BJ (cell line): Measurements from ENCODE around the gene TMEM235. TPM values are rescaled to one million over a fixed set of nuclear protein-coding genes. Genes with fewer than 3 reads are reported as not detected.

Experiments used
- CTCF ChIA-PET: fragments of 350-600 bp; formaldehyde crosslinking; extraction: SDS; loops from one replicate; lab custom pipeline; 2021; ENCODE audit warnings: antibody characterized with exemption, inconsistent platforms; lab: Yijun Ruan, JAX
- POLR2A ChIA-PET: fragments of 300-600 bp; sonication (Branson Sonifier 250); formaldehyde crosslinking; extraction: SDS; loops from one replicate; lab custom pipeline; 2021; ENCODE audit warnings: antibody characterized with exemption; lab: Charles Lee
- DNase-seq: peaks from one replicate; pipeline ENCODE4 v3.0.0-alpha.2; 2011; ENCODE audit warnings: low read depth
- H3K27me3 ChIP-seq: 2 replicates; pipeline ENCODE4 v1.6.0; 2011; ENCODE audit warnings: low read length; ENCODE audit not compliant: control insufficient read depth, insufficient read depth
- H3K36me3 ChIP-seq: 2 replicates; pipeline ENCODE4 v1.5.1; 2011; ENCODE audit warnings: low read length; ENCODE audit not compliant: control insufficient read depth, insufficient read depth
- H3K4me3 ChIP-seq: 2 replicates; pipeline ENCODE4 v1.5.1; 2011; ENCODE audit warnings: low read depth, mild to moderate bottlenecking, control low read depth, low read length
- polyA plus RNA-seq: library from polyadenylated mRNA; depleted of rRNA; stranded (reverse); fragments of >200 nt; gene quantifications from 2 replicates; pipeline ENCODE4 v1.2.3, GENCODE V29; 2011
- TF ChIP-seq, protein P1 (sequence below): IDR thresholded peaks from 2 replicates; pipeline ENCODE4 v1.5.1; 2011; ENCODE audit warnings: low read depth, mild to moderate bottlenecking, control low read depth, inconsistent platforms, low read length, moderate library complexity; ENCODE audit not compliant: insufficient read depth

Gene TMEM235
- polyA plus RNA-seq, 1 experiment, result not detected

DNA sequence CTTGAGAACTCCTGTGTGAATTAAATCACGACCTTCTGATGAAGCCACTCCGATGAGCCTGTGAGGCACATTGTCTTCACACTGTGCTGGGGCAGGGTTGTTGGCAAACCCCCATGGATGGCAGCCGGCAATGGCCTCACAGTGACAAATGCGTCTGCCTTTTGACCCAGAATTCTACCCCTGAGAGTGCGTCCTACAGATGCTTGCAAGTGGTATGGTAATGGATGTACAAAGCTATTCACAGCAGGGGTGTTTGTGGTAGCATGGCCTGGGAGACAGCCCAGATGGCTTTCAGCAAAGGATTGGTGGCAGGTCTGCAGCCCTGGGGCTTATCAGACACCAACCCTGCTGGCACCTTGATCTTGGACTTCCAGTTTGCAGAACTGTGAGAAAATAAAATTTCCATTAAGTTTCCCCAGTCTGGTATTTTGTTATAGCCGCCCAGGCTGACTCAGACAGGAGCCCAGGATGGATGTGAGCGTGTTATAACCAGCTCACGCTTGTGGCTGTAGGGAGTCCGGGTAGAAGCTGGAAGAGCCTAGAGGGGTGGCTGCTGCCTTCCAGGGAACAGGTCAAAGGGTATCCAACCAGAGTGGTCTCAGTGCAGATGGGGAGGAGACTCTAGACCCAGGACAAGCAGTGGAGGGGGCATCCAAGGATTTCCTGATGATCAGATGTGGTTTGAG lies 34.1 kb upstream of the TMEM235 start:
- TF ChIP-seq, protein P1, sequence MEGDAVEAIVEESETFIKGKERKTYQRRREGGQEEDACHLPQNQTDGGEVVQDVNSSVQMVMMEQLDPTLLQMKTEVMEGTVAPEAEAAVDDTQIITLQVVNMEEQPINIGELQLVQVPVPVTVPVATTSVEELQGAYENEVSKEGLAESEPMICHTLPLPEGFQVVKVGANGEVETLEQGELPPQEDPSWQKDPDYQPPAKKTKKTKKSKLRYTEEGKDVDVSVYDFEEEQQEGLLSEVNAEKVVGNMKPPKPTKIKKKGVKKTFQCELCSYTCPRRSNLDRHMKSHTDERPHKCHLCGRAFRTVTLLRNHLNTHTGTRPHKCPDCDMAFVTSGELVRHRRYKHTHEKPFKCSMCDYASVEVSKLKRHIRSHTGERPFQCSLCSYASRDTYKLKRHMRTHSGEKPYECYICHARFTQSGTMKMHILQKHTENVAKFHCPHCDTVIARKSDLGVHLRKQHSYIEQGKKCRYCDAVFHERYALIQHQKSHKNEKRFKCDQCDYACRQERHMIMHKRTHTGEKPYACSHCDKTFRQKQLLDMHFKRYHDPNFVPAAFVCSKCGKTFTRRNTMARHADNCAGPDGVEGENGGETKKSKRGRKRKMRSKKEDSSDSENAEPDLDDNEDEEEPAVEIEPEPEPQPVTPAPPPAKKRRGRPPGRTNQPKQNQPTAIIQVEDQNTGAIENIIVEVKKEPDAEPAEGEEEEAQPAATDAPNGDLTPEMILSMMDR, result no peak
- no peaks in the 10 kb centered on the region for H3K27me3 ChIP-seq
- DNase-seq, result no peak
- ChIA-PET POLR2A (no interaction called here), CTCF (interaction anchor here (0.6 to 1.5 kb wide), 2 partner anchors 11 to 408 kb away, joined by 3 to 5 read pairs; partner anchors contain the start of gene TK1)
- peaks cover 2% of the 10 kb centered on the region; the same call in 1 of the 2 replicates for H3K36me3 ChIP-seq
- no peak overlapping the region for H3K4me3 ChIP-seq

DNA sequence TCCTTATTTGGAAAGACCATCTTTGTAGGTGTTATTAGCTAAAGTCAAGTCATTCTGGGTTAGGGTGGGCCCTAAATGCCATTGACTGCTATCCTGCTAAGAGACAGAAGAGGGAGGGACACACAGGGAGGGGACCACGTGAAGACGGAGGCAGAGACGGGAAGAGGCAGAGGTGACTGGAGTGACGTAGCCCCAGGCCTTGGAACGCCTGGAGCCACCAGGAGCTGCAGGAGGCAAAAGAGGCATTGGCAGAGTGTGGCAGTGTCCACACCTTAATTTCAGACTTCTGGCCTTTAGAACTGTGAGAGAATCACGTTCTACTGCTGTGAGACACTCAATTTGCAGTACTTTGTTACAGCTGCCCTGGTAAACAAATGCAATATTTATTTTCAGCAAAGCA lies 31.0 kb upstream of the TMEM235 start:
- DNase-seq, result no peak
- TF ChIP-seq, protein P1, result no peak
- CTCF ChIA-PET, result interaction anchor here (1.1 kb wide), 1 partner anchor 15 kb away, joined by 3 read pairs; no protein-coding TSS in a partner anchor
- no peak overlapping the region for H3K4me3 ChIP-seq
- H3K27me3 ChIP-seq, result no peaks in the 10 kb centered on the region
- no peaks in the 10 kb centered on the region; the same call in 1 of the 2 replicates for H3K36me3 ChIP-seq
- POLR2A ChIA-PET, result no interaction called here

DNA sequence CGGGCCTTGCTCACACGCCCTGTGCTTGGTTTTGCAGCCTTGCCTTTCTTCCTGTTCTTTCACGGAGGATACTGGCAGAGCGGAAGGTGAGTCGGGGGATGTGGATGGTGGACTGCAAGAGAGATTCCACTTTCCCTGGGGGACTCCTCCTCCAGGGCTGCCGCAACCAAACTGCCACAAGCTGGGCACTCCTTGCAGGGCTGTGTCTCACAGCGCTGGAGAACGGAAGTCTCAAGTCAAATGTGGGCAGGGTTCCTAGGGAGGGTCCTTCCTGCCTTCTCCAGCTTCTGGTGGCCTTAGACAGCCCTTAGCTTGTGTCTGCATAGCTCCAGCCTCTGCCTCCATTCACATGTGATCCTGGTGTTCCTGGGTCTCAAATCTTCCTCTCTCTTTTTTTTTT lies 28.8 kb upstream of the TMEM235 start:
- ChIA-PET CTCF (interaction anchor here (0.6 to 0.8 kb wide), 4 partner anchors 15 to 500 kb away, joined by 3 to 4 read pairs (median 3); partner anchors contain the start of gene AFMID), POLR2A (no interaction called here)
- H3K36me3 ChIP-seq, result no peaks in the 10 kb centered on the region; the same call in 1 of the 2 replicates
- no peak overlapping the region for H3K4me3 ChIP-seq
- no peaks in the 10 kb centered on the region for H3K27me3 ChIP-seq
- TF ChIP-seq, protein P1, result no peak
- DNase-seq, result no peak

DNA sequence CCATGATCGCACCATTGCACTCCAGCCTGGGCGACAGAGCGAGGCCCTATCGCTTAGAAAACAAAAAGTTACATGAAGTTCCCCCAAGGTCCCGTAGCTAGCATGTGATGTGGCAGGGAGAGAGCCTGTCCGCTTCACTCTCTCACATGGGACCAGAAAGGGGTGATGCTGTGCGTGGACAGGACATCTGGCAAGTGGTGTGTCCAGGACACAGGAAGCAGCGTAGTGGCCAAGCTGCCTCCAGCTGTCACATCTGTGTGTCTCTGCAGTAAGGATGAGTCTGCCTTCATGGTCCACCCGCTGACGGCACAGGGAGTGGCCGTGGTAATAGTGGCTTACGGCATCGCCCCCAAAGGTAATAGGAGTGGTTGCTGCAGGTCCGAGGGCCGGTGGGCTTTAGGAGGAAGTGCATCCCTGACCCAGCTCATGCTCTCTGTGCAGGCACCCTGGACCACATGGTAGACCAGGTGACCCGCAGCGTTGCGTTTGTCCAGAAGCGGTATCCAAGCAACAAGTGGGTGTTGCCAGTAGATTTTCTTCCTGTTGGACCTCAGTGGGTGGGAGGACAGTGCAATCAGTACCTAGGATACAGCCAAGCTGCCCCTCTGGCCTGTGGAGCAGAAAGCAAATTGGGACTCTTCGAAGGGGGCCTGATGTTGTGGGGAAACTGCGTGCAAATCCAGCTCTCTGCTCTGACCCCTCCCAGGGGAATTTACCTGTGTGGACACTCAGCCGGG lies 26.9 kb upstream of the TMEM235 start:
- no peak for DNase-seq
- Histone ChIP-seq H3K4me3 (no peak overlapping the region), H3K36me3 (no peaks in the 10 kb centered on the region; the same call in 1 of the 2 replicates), H3K27me3 (no peaks in the 10 kb centered on the region)
- TF ChIP-seq, protein P1, result no peak
- ChIA-PET CTCF (interaction anchor here (0.9 kb wide), 1 partner anchor 46 kb away, joined by 3 read pairs; no protein-coding TSS in a partner anchor), POLR2A (no interaction called here)
